HepG2 (cell line): ENCODE measurements around the gene PSMB3. TPM values are rescaled to one million over a fixed set of nuclear protein-coding genes. Genes with fewer than 3 reads are reported as not detected.

ENCODE experiments used
- ATF1 ChIP-seq: IDR thresholded peaks from 2 replicates; pipeline ENCODE4 v1.6.1; 2016; ENCODE audit warnings: mild to moderate bottlenecking, control low read depth
- CENPBD1 ChIP-seq: sonication (generic); formaldehyde crosslinking; IDR thresholded peaks from 2 replicates; pipeline ENCODE4 v1.8.0; 2022; ENCODE audit warnings: missing genetic modification reagents, low read depth, mild to moderate bottlenecking, borderline replicate concordance
- DDIT3 ChIP-seq: sonication (generic); formaldehyde crosslinking; IDR thresholded peaks from 2 replicates; pipeline ENCODE4 v1.4.0; 2020; ENCODE audit warnings: mild to moderate bottlenecking, missing genetic modification reagents
- DRAP1 ChIP-seq: IDR thresholded peaks from 2 replicates; pipeline ENCODE4 v1.6.1; 2016; ENCODE audit warnings: missing genetic modification reagents, missing compliant biosample characterization
- ELF4 ChIP-seq: sonication (generic); formaldehyde crosslinking; IDR thresholded peaks from 2 replicates; pipeline ENCODE4 v1.5.0; 2020; ENCODE audit warnings: missing genetic modification reagents, mild to moderate bottlenecking, moderate library complexity, borderline replicate concordance
- NFYB ChIP-seq: sonication (generic); formaldehyde crosslinking; IDR thresholded peaks from 2 replicates; pipeline ENCODE4 v1.4.0; 2020; ENCODE audit warnings: missing genetic modification reagents
- POGZ ChIP-seq: sonication (generic); formaldehyde crosslinking; IDR thresholded peaks from 2 replicates; pipeline ENCODE4 v1.4.0; 2020; ENCODE audit warnings: mild to moderate bottlenecking, missing genetic modification reagents
- RARA ChIP-seq: IDR thresholded peaks from 2 replicates; pipeline ENCODE4 v1.6.1; 2016; ENCODE audit warnings: missing genetic modification reagents, missing compliant biosample characterization
- SOX6 ChIP-seq, 2 experiments: fragments of 450-650 bp in 1 of 2; sonication (generic) in 1 of 2; formaldehyde crosslinking in 1 of 2; IDR thresholded peaks; 2 replicates each; pipeline versions ENCODE4 v1.4.0 to v1.6.1; 2017 to 2020; ENCODE audit warnings: antibody characterized with exemption in 1 of 2, mild to moderate bottlenecking in 1 of 2, missing genetic modification reagents in 1 of 2
- SSRP1 ChIP-seq: IDR thresholded peaks from 2 replicates; pipeline ENCODE4 v1.6.1; 2016; ENCODE audit warnings: control low read depth
- TP53 ChIP-seq: sonication (generic); formaldehyde crosslinking; conservative IDR thresholded peaks from 2 replicates; pipeline ENCODE4 v1.4.0; 2020; ENCODE audit warnings: missing genetic modification reagents
- ZMAT5 ChIP-seq: sonication (generic); formaldehyde crosslinking; IDR thresholded peaks from 2 replicates; pipeline ENCODE4 v1.5.0; 2020; ENCODE audit warnings: mild to moderate bottlenecking, low read depth, missing genetic modification reagents, borderline replicate concordance
- ZNF17 ChIP-seq: sonication (generic); formaldehyde crosslinking; IDR thresholded peaks from 2 replicates; pipeline ENCODE4 v1.5.0; 2020; ENCODE audit warnings: mild to moderate bottlenecking, missing genetic modification reagents
- ZNF18 ChIP-seq: sonication (generic); formaldehyde crosslinking; IDR thresholded peaks from 2 replicates; pipeline ENCODE4 v1.8.0; 2022; ENCODE audit warnings: mild to moderate bottlenecking, missing genetic modification reagents; ENCODE audit not compliant: insufficient replicate concordance
- ZNF280B ChIP-seq: sonication (generic); formaldehyde crosslinking; IDR thresholded peaks from 2 replicates; pipeline ENCODE4 v1.5.0; 2020; ENCODE audit warnings: missing genetic modification reagents, mild to moderate bottlenecking, borderline replicate concordance
- ZNF597 ChIP-seq: sonication (generic); formaldehyde crosslinking; IDR thresholded peaks from 2 replicates; pipeline ENCODE4 v1.5.0; 2020; ENCODE audit warnings: missing genetic modification reagents
- ZNF720 ChIP-seq: sonication (generic); formaldehyde crosslinking; IDR thresholded peaks from 2 replicates; pipeline ENCODE4 v1.4.0; 2020; ENCODE audit warnings: missing genetic modification reagents
- ZNF770 ChIP-seq: sonication (generic); formaldehyde crosslinking; IDR thresholded peaks from 2 replicates; pipeline ENCODE4 v1.5.0; 2020; ENCODE audit warnings: mild to moderate bottlenecking, missing genetic modification reagents
- ZNF788 ChIP-seq: sonication (generic); formaldehyde crosslinking; IDR thresholded peaks from 2 replicates; pipeline ENCODE4 v1.5.0; 2020; ENCODE audit warnings: mild to moderate bottlenecking, missing genetic modification reagents, borderline replicate concordance
- ZNF790 ChIP-seq: sonication (generic); formaldehyde crosslinking; IDR thresholded peaks from 2 replicates; pipeline ENCODE4 v1.8.0; 2022; ENCODE audit warnings: missing genetic modification reagents, mild to moderate bottlenecking, borderline replicate concordance
- ZNF792 ChIP-seq: IDR thresholded peaks from 2 replicates; pipeline ENCODE4 v1.6.1; 2016
- polyA plus RNA-seq, 8 experiments: library from polyadenylated mRNA; depleted of rRNA in 3 of 8; stranded (reverse) in 7 of 8; unstranded in 1 of 8; fragments of >200 nt; fragmentation: Illumina TruSeq in 4 of 8; extraction: Trizol in 4 of 8; gene quantifications; 2 replicates each; pipeline versions ENCODE4 v1.2.1 to v1.2.3, GENCODE V29; 2011 to 2016; ENCODE audit warnings: low read depth in 4 of 8, missing spikeins in 1 of 8, mixed read lengths in 1 of 8; ENCODE audit not compliant: insufficient read depth in 1 of 8
- total RNA-seq, 5 experiments: library from RNA; depleted of rRNA; stranded (reverse); fragments of >200 nt; fragmentation: Illumina TruSeq; extraction: Trizol; gene quantifications; 2 replicates each; pipeline ENCODE4 v1.2.3, GENCODE V29; 2016; ENCODE audit warnings: low read depth in 1 of 5

PSMB3 gene
- total and polyA plus RNA-seq, 2 of the 13 experiments (the other 11 are each of a cell fraction or from before 2014, with no cell fraction given), result 366 to 517 TPM

- TF ChIP-seq DRAP1 (CRISPR knock-in tag), result peak; percentile 79
- TF ChIP-seq SSRP1 (CRISPR knock-in tag), result no peak
- TF ChIP-seq ZNF280B (CRISPR knock-in tag), result peak; percentile 66; the same call in 1 of the 2 replicates
- TF ChIP-seq NFYB (CRISPR knock-in tag), result no peak
- TF ChIP-seq ZNF597, result 0 out of 2 replicates have a peak, but pooled peaks have one; percentile 68
- TF ChIP-seq ZNF790, result peak; percentile 81; the same call in 1 of the 2 replicates
- no peak for TF ChIP-seq CENPBD1
- peak; percentile 37; the same call in 1 of the 2 replicates for TF ChIP-seq ZNF788 (CRISPR knock-in tag)
- TF ChIP-seq ZNF18, result no peak
- TF ChIP-seq ZMAT5, result no peak
- no peak for TF ChIP-seq ZNF770 (CRISPR knock-in tag)
- TF ChIP-seq ZNF720 (CRISPR knock-in tag), result no peak
- no peak for TF ChIP-seq ATF1 (CRISPR knock-in tag)
- TF ChIP-seq DDIT3 (CRISPR knock-in tag), result no peak
- no peak for TF ChIP-seq ZNF17 (CRISPR knock-in tag)
- peak; percentile 59 for TF ChIP-seq RARA
- TF ChIP-seq SOX6 (IDR thresholded peaks at IDR 0.05), result no peak
- TF ChIP-seq SOX6 (CRISPR knock-in tag; IDR thresholded peaks at IDR 0.05), result peak; percentile 55; the same call in 1 of the 2 replicates
- TF ChIP-seq ELF4 (CRISPR knock-in tag), result no peak
- no peak for TF ChIP-seq TP53 (CRISPR knock-in tag)
- 0 out of 2 replicates have a peak, but pooled peaks have one; percentile 70 for TF ChIP-seq ZNF792 (CRISPR knock-in tag)
- 0 out of 2 replicates have a peak, but pooled peaks have one; percentile 34 for TF ChIP-seq POGZ (CRISPR knock-in tag)
Observed at GRCh38 chr17:38751808-38752307, 683 bp upstream of the PSMB3 start (continued).
